Activated CD4-positive, CD25-positive, alpha-beta regulatory T cell (primary cell): ENCODE data around the gene PLCB1.
"Not testable (repeated sequence)": the region's sequence is repeated elsewhere in the genome, so short reads cannot be mapped to it uniquely, and the experiment has no call there.

Source experiments
- DNase-seq, 4 experiments: peaks; one replicate each; lab custom pipeline; 2025; lab: John Stamatoyannopoulos, UW

PLCB1 gene

GRCh38 chr20:8131598-8132483 is at the start of gene PLCB1:
PLCB1 (plus strand) TSS chr20:8132266; CDS start chr20:8132652, 386 bp downstream.
- peak; percentile 4 to 29 (median 20) for DNase-seq

- no peak for DNase-seq
Observed at GRCh38 chr20:8082989-8083388, 49.1 kb upstream of the PLCB1 start.

GRCh38 chr20:8089668-8090067 is 42.4 kb upstream of the PLCB1 start:
- DNase-seq, result no peak

- no peak for DNase-seq
Observed at GRCh38 chr20:8094415-8094818, 37.6 kb upstream of the PLCB1 start.

- DNase-seq, result no peak
Observed at GRCh38 chr20:8094850-8095249, 37.2 kb upstream of the PLCB1 start.

GRCh38 chr20:8095648-8096572 is 36.2 kb upstream of the PLCB1 start:
- DNase-seq, result no peak

- no peak for DNase-seq
Observed at GRCh38 chr20:8097307-8097706, 34.8 kb upstream of the PLCB1 start.

GRCh38 chr20:8104252-8104651 is 27.8 kb upstream of the PLCB1 start:
- DNase-seq, result no peak

GRCh38 chr20:8114612-8115011 is 17.5 kb upstream of the PLCB1 start:
- not testable (repeated sequence) for DNase-seq

GRCh38 chr20:8115436-8115835 is 16.6 kb upstream of the PLCB1 start:
- no peak for DNase-seq

GRCh38 chr20:8116067-8116811 is 15.8 kb upstream of the PLCB1 start:
- no peak for DNase-seq

- DNase-seq, result no peak
Observed at GRCh38 chr20:8117636-8118035, 14.4 kb upstream of the PLCB1 start.

- DNase-seq, result no peak
Observed at GRCh38 chr20:8118039-8118438, 14.0 kb upstream of the PLCB1 start.

GRCh38 chr20:8118760-8119159 is 13.3 kb upstream of the PLCB1 start:
- no peak for DNase-seq

- no peak for DNase-seq
Observed at GRCh38 chr20:8121666-8122065, 10.4 kb upstream of the PLCB1 start.

- DNase-seq, result no peak
Observed at GRCh38 chr20:8124639-8125038, 7.4 kb upstream of the PLCB1 start.

GRCh38 chr20:8126181-8126580 is 5.9 kb upstream of the PLCB1 start:
- DNase-seq, result no peak

- DNase-seq, result no peak
Observed at GRCh38 chr20:8126841-8127378, 5.2 kb upstream of the PLCB1 start.

- no peak for DNase-seq
Observed at GRCh38 chr20:8127553-8128255, 4.4 kb upstream of the PLCB1 start.

GRCh38 chr20:8128291-8129060 is 3.6 kb upstream of the PLCB1 start:
- DNase-seq, result no peak
